Activated CD4-positive, alpha-beta T cell treated with anti-CD3 and anti-CD28 coated beads, Interleukin-2, amount 50 U/mL, for 16 hours (primary cell): ENCODE data around the gene DIPK1B.

Experiments
- DNase-seq: peaks from one replicate; pipeline ENCODE4 v3.0.0-alpha.2; 2020

DIPK1B gene

DNA sequence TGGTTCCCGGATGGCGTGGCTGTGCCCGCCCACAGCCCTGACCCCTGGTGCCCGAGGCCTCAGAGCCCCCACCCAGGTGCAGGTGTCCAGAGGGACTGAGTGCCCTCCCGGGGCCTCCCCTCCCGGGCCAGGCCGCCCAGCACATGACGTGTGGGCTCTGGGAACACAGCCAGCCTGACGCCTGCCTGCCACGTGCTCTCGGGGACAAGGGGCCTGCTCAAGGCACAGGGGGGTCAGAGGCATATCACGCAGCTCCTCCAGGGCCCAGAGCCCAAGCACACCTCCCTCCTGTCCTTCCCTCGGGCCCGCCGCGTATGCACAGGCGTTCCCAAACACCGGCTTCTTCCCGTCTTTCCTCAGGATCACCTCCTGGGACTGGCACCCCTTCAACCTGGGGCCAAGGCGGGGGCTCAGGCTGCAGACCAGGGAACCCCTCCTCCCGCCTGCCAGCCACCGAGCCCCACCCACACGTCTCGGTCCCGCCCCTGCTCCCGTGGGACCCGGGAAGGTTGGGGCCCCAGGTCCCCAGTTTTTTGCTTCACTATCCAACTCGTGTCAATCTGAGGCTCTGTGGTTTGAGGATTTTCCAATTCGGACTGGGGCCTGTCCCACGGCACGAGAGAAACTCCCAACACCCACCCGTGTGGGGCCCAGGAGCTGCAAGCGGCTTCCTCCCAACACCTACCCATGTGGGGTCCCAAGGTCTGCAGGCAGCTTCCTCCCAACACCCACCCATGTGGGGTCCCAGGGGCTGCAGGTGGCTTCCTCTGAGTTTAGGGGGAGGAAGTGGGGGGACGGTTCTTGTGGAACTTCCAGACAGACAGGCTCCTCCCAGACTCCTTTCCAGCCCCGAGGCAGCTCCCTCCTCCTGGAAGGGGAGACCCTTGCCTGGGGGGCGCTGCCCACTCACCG, 28.9 kb downstream of the DIPK1B start:
- DNase-seq = no peak

DNA sequence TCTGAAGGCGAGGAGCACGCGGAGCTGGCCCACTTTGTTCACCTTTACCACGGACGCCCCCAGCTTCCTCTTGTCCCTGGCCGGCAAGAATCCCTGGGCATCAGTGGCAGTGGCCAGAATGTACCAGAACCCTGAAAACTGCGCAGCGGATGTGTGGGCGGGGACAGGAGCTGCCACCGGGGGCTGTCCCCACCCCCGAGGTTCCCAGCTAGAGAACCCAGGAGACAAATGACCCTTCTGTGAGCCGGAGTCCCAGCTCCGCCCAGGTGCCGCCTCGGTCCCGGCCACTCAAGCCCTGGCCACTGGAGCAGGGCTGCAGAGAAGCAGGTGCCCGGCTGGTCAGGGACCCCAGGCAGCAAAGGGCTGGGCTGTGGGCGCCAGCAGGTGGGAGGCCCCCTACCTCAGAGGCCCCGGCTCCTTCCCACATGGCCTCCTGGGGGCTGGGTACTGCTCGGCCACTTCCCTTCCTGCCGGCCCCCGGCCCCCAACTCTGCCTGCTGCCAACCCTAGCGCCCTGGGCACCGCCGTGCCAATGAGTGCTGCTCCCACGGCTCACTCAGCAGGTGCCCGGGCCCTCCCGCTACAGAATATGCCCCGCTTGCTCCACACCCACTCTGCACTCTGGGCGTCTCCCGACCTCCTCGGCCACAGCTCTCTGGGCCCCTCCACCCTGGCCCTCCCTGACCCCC, 29.7 kb downstream of the DIPK1B start:
- DNase-seq = no peak

DNA sequence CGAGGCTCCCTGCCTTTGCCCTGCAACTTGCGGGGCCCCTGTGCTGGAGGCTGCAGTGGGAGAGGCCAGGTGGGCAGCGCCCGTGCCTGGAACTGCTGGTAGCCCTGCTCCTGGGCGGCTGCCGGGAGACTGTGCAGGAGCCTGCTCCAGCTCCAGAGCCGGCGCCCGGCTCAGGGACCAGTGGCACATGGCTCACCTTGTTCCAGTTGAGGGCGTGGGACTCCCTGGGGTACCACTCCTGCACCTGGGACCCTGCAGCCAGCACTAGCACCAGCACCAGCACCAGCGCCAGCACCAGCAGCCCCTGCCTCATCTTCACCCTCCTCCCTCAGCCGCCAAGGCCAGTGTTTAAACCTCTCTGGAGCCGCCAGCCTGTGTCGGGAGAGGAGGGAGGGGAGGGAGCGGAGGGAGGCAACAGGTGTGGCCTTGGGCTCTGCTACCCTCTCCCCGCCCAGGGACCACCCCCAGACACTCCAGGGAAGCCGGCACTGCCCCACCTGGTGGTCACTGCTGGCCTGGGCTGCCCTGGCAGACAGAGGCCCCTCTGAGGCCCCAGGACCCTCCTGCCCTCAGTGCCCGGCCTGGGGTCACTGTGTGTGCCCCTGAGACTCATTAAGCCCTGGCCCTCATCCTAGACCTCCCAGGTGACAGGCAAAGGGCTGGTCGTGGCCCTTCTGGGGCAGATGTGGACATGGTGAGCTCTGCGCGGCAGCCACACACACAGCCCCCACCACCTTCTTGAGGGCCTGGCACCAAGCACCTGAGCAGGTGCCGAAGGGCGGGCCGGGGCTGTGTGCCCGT, 30.4 kb downstream of the DIPK1B start, which contains the start of gene LCN10:
Gene LCN10, minus strand, starts transcription at position 350 of the 801 bp plus-strand sequence. Its CDS starts 37 bp downstream, at position 313.
- DNase-seq = no peak

DNA sequence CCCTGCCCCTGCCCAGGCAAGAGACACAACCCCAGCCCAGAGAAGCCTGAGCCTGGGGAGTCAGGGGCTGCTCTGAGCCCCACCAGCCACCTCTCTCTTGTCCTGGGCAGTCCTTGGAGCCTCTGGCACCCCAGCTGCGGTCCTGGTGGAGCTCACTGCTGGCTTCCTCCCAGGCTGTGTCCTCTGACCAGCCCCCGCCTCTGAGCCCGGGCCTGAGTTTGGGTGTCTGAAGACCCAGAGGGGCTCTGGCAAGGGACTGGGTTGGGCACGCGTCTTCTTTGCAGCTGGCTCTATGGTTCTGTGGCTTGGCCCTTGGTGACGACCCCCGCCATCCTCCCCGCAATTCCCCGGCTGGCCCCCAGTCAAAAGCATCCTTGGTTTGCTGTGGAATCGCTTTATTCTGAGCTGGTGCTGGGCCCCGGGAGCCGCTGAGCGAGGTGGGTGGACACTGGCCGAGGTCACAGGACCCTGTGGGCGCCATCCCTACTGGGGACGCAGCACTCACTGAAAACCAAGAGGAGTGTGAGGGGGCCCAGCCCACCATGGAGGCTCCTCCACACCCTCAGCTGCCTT, 31.4 kb downstream of the DIPK1B start:
- no peak for DNase-seq

DNA sequence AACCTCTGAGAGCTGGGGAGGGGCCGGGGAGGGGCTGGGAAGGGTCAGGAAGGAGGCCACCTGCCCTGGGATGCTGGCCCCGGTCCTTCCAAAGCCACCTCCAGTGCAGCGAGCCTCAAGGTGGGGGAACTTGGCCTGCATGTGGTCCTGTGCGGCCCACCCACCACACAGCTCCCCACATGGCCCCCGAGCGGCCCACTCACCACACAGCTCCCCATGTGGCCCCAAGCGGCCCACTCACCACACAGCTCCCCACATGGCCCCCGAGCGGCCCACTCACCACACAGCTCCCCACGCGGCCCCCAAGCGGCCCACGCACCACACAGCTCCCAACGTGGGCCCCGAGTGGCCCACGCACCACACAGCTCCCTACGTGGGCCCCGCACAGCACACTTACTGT, 32.4 kb downstream of the DIPK1B start:
- DNase-seq = no peak

DNA sequence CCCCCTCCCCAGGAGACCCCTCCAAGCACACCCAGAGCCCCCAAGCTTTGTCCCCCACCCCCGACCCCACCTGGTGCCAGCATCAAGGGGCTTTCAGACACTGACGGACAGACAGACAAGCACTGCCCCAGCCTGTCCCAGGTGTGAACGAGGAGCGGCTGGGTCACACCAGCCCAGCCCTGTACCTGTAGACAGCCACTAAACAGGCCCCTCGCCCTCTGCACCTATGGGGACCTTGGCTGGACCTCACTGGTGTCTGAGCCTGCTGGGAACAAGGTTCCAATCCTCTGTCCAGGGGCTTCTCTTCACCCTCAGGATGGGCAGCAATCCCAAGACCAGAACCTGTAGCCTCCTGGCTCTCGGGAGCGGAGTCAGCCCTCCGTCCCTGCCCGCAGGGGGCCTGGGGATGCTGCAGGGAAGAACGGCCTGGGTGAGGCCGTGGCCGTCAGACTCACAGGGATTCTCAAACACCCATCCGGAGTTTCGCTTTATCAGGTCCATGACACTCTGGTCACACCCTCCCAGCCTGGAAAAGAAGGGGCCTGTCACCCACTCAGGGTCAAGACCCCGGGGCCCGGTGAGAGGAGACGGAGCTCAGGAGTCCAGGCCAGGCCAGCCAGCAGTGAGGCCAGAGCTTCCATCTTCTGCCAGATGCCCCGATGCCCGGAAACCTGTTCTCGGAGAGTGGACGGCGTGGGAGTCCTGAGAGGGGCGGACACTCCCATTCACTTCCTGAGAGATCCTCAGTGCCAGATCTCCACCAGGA, 33.2 kb downstream of the DIPK1B start:
- no peak for DNase-seq

DNA sequence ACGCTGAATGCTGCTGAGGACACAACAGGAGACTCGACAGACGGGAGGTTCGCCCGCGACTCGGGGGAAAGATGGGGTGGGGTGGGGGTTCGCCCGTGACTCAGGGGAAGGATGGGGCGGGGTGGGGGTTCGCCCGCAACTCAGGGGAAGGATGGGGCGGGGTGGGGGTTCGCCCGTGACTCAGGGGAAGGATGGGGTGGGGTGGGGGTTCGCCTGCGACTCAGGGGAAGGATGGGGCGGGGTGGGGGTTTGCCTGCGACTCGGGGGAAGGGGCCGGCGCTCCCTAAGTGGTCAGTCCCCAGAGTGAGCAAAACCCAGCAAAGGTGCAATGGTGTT, 33.8 kb downstream of the DIPK1B start:
- no peak for DNase-seq

DNA sequence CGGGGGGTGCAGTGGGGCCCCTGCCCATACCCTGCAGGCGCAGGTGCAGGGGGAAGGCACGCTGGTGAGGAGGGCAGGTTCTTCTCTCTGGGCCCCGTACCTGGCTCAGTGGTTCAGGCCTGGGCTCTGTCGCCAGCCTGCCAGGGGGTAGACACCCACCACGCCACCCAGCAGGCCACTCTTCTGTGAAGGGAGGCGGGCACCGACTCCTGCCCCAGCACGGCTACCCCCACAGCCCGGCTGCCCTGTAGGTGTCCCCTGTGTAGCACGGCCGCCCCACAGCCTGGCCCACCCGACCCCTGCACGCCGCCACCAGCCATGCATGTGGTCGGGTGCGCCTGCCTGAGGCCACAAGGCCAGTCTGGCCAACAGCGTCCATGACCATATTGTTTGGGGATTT, 34.2 kb downstream of the DIPK1B start:
- no peak for DNase-seq

DNA sequence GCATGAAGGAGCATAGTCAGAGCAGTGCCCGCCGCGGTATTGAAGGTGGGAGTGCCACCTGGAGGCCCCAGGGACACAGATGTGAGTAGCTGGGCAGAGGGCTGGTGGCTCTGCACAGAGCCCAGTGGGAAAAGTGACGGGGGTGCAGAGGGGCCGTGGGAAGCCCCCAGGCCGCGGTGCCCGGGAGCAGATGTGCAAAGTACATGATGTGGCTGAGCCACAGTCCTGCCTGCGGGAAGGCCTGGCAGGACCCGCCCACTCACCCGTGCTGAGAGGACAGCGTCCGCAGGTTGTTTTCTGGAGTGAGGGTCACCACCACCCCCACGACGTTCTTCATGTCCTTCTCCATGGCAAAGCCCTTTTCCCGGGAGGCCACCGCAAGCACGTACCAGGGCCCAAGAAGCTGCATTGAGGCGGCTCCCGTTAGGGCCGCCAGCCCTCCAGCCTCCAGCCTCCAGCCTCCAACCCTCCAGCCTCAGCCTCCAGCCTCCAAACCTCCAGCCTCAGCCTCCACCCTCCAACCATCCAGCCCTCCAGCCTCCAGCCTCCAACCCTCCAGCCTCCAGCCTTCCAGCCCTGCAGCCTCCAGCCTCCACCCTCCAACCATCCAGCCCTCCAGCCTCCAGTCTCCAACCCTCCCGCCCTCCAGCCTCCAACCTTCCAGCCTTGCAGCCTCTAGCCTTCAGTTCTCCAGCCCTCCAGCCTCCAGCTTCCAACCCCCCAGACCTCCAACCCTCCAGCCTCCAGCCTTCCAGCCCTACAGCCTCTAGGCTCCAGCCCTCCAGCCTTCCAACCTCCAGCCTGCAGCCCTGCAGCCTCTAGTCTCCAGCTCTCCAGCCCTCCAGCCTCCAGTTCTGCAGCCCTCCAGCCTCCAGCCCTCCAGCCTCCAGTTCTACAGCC, 35.0 kb downstream of the DIPK1B start:
- no peak for DNase-seq

DNA sequence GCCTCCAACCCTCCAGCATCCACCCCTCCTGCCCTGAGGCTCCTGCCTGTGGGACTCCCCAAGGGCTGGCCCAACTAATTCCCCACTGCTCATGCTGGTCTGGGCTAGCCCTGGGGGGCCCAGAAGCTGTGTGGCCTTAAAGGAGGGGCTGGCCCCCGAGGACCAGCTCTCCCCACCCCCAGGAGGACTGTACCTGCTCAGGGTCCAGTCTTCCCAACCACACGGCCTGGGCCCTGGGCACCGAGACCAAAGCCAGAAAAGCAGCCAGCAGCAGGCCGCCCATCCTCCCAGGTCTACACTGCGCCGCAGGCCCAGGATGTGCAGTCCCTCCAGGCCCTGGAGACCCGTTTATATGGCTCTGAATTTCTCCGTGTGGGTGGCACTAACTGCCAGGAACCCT, 35.8 kb downstream of the DIPK1B start, which contains the start of gene LCN6:
Gene LCN6, minus strand, starts transcription at position 325 of the 400 bp plus-strand sequence. Its CDS starts 42 bp downstream, at position 283.
- DNase-seq = no peak

DNA sequence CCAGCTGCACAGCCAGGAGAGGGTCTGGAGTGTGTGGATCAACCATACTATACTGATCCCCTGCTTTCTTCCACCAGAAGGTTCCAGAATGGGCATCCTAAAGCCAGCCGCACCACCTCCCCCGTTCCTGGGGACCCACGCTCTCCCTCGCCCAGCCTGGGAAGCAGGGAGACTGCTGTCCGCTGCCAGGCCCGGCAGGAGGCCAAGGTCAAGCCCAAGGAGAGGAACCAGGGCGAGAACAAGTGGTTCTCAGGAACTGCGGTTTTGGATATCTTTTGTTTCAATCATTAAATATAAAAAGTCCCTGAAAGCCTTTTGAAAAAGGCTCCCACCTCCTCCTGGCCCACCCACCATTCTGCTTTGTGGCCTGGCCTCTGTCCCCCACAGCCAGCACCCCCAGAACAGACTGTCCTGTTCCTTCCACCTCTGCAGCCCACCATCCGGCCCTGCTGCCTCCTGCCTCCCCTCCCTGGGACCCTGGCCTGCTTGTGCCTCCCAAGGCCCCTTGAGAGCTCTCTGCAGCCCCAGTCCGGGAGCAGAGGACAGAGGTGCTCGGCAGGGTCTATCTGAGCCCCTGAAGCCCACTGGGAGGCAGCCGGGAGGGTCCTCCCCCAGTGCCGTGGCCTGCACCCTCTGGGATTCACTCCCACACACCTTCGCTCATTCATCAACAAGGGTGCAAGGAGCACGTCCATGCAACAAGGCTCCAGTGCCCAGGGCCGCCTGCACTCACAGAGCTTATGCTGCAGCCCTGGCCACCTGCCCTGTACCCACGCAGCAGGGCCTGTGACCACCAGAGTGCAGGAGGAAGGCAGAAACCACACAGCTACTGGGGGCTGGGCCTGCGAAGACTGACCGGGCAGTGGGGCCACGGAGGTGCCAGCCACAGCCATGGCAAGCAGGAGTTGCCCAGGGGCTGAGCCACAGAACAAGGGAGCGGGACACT, 36.6 kb downstream of the DIPK1B start:
- no peak for DNase-seq

DNA sequence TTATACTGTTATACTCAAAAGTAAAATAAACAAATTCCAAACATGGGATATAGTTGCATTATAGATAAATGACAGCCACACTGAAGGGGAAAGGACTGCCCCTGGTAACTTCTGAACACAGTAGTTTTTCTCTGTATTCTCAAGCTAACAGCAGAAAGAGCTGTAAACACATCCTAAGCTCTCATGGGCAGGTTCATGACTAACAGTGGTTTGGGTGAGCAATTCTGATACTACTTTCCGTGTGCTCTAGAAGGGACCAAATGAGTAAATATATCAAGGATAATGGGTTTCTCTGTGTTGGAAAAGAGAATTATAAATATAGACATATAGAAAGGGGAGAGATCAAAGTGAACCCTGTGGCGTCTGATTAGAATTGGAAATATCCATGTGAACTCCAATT, 38.2 kb downstream of the DIPK1B start:
- peak; percentile 76 for DNase-seq

DNA sequence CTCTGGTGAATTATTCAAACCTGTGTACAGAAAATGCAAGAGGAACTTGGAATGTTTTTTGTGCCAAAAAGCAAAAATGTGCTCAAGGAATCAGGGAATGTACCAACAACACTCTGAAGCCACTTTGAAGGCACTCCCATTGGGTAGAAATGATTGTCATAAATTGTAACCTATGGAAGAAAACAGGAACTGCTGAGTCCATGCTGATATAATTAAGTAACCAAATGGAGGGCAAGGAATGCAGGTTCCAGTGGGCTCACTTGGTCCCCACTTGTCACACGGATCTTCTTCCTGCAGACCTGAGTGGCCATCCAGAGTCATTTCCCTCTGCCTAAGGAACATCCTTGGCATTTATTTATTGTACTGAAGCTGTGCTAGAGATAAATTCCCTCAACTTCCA, 38.9 kb downstream of the DIPK1B start:
- no peak for DNase-seq

DNA sequence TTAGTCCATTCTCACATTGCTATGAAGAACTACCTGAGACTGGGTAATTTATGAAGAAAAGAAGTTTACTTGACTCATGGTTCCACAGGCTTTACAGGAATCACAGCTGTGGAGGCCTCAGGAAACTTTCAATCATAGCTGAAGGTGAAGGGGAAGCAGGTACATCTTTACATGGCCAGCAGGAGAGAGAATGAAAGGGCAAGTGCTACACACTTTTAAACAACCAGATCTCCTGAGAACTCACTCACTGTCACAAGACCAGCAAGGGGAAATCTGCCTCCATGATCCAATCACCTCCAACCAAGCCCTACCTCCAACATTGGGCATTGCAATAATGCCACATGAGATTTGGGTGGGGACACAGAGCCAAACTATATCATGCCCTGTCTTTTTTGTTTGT, 39.4 kb downstream of the DIPK1B start:
- DNase-seq = no peak

DNA sequence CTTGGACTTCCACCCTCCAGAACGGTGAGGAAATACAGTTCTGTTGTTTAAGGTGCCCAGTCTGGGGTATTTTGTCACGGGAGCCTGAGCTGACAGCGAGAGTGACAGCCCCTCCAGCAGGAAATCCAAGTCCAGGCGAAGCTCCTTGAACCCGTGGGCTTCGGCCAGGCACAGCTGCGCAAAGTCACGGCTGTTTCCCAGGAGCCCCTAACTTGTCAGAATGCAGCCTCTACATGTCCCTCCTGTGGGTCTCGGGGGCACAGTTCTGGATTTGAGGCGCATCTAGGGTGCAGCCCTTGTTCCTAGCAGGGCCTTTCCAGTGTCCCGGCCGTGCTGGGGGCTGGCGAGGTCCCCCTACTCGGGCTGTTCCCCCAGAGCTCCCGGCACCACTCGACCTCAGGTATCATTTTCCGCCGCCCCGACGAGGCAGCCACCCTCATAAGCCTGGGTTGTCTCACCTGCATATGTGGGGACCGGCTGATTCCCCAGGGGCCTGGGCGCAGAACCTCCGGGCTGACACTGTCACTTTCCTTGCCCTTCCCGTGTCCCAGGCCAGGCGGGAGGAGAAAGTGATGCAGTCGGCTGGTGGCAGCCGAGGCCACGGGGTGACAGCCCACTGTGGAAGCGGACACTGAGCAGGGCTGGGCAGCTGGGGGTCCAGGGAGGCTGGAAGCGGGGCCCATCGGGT, 41.1 kb downstream of the DIPK1B start:
- DNase-seq = no peak

DNA sequence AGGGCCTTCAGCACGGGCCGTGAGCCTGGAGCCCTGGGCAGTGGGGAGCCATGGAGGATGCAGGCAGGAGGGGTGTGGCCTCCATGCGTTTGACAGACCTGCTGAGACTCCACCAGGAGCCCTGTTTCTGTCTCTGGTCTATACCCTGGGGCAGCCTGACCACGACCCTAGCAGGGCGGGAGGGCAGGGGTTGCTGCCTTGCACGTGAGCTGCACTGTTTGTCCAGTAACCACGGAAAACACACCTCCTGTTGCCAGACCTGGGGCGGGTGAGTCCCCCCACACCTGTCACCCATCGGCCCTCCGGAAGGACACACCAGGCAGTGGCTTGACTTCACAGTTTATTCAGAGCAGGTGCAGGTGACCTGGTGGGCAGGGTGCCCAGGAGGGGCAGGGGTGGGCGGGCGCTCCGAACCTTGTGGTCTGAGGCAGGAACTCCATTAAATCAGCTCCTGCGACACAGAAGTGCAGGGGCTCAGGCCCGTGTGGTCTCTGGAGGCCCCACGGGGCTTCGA, 41.7 kb downstream of the DIPK1B start:
- DNase-seq = no peak

DNA sequence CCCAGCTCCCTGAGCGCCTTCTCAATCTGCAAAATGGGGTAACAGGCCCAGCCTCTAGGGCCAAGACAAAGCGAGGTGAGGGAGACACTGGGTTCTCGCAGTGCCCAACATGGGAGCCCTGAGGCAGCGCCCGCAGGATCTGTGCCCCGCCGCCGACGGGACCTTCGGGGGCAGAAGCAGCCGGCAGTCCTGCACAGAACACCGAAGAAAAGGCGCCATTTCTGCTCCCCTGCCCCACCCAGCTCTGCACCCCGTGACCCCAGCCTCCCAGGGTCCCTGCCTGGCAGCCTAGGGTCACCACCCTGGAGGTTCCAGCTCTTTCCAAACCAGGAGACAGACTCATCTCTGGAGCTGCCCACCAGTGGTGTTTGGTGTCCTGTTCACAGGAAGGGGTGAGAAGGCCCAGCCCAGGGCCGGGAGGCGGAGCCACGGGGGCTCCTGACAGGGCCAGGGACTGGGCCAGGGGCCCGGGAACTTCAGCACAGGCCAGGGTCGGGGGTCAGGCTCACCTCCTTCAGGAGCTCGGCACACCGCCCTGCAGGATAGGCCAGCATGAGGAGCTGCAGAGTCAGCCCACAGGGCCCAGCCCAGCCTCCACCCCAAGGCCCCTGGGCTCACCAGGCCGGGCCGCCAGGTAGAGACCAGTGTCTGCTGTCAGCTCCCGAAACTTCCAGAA, 42.4 kb downstream of the DIPK1B start:
- no peak for DNase-seq
